ENCODE data around the gene POLD1.
"Not testable (repeated sequence)": the region's sequence is repeated elsewhere in the genome, so short reads cannot be mapped to it uniquely, and the experiment has no call there.

POLD1 gene

DNA sequence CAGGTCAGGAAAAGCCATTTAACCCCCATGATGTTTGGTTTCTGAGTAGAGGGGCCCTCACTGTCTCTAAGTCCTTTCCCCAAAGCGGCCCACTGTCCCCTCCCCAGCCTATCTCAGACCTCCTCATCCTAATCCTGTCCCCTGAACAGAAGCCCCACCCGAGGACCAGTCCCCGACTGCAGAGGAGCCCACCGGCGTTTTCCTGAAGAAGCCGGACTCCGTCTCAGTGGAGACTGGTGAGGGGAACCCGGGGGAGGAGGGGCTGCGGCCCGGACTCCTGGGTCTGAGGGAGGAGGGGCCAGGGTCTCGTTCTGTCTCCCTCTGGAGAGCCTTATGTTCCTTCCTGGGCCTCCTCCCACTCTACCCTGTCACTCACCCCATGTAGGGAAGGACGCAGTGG lies 51.5 kb downstream of the POLD1 start:
- no peak for DNase-seq (ENCODE audit: low read depth)

DNA sequence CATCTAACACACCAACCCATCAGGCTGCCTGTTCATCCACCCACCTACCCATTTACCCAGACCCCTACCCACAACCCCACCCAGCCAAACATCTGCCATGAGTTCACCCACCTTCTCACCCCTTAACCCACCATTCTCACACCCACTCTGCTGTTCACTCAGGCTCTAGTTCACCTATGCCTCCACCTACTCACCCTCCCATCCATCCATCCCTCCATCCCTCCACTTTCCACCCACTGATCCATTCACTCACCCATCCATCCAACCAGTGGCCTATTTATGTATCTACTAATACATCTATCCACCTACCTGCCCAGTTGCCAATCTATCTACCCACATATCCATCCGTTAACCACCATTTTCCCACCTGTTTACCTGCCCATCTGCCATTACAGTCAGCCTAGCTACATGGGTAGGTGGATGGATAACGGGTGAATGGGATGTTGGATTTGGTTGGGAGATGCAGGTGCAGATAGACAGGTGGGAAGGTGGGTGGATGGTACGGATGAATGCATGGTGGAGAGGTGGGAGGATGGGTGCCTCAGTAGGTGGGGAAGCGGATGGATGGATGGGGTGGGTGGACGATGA lies 53.8 kb downstream of the POLD1 start:
- no peak for DNase-seq (ENCODE audit: low read depth)

DNA sequence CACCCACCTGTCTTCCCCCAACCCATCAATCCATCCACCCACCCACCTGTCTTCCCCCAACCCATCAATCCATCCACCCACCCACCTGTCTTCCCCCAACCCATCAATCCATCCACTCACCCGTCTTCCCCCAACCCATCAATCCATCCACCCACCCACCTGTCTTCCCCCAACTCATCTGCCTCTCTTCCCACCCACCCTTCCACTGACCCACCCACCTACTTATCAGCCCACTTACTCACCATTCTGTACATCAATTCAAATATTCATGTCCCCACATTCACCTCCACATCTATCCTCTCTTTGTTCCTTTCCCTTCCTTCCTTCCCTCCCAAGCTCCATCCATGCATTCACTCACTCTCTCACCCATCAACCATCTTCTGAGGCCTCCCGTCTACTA lies 55.0 kb downstream of the POLD1 start:
- DNase-seq (ENCODE audit: low read depth): not testable (repeated sequence)

DNA sequence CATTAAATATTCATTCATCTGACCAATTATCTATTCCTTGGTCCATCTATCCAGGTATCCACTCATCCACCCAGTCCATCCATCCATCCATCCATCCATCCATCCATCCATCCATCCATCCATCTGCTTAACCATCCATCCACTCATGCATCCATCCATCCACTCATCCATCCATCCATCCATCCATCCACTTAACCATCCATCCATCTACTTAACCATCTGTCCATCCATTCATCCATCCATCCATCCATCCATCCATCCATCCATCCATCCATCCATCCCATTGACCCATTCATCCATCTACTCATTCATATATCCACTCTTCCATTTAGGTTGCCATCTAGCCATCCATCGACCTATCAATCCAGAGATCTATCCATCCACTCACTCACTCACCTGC lies 59.9 kb downstream of the POLD1 start:
- DNase-seq (ENCODE audit: low read depth): no peak

DNA sequence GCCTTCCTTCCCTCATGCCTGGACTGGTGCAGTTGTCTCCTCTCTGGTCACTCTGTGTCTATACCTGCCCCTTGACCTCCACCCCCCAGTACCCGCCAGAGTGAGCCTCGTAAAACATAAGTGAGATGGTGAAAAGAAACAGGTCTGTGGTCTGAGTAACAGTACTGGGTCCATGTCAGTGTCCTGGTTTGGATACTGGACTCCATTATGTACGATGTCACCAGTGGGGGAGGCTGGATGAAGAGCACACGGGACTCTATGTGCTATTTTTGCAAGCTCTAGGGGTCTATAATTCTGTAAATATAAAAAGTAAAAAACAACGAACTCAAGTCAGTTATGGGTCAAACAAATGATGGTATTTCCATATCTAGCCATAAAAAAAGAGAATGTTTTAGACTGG lies 62.9 kb downstream of the POLD1 start:
- DNase-seq (ENCODE audit: low read depth): no peak

DNA sequence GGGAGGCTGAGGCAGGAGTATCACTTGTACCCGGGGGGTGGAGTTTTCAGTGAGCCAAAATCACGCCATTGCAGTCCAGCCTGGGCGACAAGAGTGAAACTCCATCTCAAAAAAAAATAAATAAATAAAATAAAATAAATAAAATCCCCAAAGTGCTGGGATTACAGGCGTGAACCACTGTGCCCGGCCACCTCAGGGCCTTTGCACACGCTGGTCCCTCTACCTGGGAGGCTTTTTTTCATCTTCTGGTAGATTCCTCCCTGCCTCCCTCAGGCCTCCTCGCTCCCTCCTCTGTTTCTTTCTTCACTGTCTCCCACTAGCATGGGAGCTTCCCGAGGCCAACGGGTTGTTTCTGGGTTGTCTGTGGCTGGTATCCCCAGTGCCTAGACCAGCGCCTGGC lies 63.6 kb downstream of the POLD1 start:
- no peak for DNase-seq (ENCODE audit: low read depth)

DNA sequence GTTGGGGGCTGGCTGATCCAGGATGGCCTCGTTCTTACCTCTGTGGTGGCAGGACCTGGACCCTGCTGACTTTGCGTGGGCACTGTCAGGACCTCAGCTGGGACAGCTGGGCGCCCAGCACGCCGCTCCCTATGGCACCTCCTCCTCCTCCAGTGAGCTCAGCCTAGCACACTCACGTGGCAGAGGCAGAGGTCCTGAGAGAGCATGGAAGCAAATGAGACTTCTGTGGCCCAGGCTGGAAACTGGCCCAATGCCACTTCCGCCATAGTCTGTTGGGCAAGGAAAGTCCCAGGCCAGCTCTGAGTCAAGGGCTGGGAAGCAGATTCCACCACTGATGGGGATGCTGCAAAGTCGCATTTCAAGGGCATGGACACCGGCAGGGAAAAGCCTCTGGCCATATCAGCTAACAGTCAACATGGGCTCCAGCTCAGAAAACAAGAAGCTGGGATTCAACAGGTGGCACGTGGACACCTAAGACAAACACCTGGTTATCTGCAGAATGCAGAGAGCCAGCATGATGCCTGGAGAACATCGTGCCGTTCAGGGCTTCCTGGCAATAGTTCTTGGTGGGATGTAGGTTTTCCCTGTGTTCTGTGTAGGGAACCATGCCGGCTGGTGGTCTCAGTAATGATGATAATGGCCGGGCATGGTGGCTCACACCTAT lies 65.2 kb downstream of the POLD1 start:
- DNase-seq (ENCODE audit: low read depth): no peak

DNA sequence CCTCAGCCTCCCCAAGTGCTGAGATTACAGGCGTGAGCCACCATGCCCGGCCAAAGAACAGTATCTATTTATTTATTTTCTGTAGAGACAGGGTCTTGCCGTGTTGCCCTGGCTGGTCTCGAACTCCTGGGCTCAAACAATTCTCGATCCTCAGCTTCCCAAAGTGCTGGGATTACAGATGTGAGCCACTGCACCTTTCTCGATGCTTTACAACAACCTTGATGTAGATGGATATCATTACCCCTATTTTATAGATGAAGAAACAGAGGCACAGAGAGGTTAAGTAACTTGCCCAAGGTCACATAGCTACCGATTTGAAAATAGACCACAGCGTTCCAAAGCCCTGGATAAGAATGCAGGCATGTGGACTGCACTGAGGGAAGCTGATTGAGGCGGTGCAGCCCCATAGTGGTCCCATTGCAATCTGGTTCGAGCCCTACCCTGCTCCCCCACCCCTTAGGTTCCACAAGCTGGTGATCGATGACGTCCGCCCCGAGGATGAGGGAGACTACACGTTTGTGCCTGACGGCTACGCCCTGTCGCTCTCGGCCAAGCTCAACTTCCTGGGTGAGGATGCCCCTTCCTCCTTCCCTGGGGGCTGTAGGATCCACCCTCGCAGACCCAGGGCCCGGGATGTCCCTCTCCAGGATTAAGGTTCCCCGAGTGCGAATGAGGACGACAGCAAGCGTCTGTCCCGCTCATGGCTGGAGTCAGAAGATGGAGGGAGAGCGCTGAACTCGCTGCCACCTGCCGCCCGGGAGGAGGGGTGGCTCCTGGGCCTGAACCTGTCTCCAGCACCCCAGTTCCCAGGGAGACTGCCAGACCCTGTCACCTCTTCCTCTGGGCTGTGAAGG lies 66.4 kb downstream of the POLD1 start:
- DNase-seq (ENCODE audit: low read depth): no peak

DNA sequence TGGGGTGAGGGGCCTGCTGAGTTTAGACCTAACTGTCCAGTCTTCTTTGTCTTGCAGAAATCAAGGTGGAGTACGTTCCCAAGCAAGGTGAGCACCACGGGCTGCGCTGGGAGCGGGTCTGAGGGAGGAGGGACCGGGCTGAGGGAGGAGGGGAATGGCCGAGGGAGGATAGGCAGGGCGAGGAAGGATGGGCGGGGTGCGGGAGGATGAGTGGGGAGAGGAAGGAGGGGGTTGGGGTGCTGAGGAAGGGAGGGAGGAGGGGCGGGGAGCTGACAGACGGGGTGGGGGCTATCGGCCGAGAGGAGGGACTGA lies 67.0 kb downstream of the POLD1 start:
- no peak for DNase-seq (ENCODE audit: low read depth)

DNA sequence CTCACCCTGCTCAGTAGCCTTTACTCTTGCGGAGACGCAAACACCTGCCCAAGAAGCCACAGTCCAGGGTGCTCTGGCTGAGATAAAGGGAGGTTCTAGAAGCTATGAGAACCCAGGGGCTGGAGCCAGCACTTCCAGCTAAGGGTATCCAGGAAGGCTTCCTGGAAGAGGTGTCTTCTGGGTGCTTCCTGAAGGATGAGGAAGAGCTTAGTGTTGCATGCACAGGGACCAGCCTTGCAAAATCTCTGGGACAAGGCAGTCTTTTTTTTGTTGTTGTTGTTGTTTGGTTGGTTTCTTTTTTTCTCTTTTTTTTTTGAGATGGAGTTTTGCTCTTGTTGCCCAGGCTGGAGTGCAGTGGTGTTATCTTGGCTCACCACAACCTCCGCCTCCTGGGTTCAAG lies 69.1 kb downstream of the POLD1 start:
- DNase-seq (ENCODE audit: low read depth): no peak

DNA sequence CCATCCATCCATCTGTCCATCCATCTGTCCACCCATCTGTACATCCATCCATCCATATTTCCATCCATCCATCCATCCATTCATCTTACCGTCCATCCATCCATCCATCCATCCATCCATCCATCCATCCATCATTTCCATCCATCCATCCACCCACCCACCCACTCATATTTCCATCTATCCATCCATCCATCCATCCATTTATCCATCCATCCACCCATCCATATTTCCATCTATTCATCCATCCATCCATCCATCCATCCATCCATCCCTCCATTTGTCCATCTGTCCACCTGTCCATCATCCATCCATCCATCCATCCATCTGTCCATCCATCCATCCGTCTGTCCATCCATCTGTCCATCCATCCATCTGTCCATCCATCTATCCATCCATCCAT lies 71.8 kb downstream of the POLD1 start:
- no peak for DNase-seq (ENCODE audit: low read depth)

DNA sequence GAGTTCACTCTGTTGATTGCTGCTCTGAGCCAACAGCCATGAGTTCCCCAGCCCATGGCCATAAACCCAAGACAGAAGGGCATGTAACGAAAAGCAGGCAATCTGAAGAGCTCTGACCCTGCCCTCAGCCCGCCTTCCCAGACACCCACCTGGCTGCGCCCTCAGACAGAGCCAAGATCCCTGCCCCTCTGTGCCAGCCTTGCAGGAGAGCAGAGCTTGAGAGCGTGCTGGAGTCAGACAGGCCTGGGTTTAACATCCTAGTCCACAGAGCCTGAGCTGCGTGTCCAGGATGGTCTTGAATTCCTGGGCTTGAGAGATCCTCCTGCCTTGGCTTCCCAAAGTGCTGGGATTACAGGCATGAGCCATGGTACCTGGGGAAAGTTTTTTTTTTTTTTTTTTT lies 73.2 kb downstream of the POLD1 start:
- DNase-seq (ENCODE audit: low read depth): no peak

DNA sequence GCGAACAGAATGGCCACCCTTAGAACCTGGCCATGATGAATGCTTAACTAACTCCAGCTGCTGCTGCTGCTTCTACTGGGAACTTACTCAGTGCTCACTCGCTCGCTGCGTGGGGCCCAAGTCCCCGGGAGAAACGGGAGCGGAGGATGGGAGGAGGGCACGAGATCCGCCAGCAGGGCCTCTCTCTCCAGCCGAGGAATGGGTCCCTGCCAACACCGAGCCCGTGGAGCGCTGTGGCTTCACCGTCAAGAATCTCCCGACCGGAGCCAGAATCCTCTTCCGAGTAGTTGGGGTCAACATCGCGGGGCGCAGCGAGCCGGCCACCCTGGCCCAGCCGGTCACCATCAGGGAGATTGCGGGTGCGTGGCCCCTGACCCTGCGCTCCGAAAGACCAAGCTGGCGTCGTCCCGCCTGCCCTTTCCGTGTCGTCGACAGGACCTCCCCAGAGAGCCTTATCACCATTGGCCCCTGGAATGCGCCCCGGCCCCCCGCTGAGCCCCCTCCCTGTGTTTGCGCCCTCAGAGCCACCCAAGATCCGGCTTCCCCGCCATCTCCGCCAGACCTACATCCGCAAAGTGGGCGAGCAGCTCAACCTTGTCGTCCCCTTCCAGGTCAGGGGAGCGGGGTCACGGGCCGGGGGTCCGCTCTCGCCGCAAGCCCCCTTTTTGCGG lies 74.4 kb downstream of the POLD1 start:
- DNase-seq (ENCODE audit: low read depth): no peak

DNA sequence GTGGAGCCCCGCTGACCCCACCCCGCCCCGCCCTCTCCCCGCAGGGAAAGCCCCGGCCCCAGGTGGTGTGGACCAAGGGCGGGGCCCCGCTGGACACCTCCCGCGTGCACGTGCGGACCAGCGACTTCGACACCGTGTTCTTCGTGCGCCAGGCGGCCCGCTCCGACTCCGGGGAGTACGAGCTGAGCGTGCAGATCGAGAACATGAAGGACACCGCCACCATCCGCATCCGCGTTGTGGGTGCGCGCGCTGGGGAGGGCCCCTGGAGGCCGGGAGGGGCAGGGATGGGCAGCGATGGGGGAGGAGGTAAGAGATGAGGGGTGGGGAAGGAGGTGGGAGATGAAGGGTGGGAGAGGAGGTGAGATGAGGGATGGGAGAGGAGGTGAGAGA lies 74.9 kb downstream of the POLD1 start:
- DNase-seq (ENCODE audit: low read depth): no peak

DNA sequence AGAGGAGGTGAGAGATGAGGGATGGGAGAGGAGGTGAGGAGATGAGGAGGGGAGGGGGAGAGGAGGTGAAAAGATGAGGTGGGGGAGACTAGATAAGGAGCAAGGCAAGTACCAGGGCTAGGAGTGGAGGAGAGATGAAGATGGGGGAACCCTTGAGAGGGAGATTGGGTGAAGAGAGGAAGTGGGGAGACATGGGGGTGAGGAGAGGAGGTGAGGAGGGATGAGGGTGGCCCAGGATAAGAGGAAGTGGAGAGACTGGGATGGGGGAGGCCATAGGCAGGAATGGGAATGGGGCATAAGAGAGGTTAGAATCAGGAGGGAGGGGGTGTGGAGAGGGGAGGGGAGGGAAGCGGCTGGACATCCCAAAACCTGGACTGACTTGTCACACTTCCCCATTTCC lies 75.5 kb downstream of the POLD1 start:
- no peak for DNase-seq (ENCODE audit: low read depth)

DNA sequence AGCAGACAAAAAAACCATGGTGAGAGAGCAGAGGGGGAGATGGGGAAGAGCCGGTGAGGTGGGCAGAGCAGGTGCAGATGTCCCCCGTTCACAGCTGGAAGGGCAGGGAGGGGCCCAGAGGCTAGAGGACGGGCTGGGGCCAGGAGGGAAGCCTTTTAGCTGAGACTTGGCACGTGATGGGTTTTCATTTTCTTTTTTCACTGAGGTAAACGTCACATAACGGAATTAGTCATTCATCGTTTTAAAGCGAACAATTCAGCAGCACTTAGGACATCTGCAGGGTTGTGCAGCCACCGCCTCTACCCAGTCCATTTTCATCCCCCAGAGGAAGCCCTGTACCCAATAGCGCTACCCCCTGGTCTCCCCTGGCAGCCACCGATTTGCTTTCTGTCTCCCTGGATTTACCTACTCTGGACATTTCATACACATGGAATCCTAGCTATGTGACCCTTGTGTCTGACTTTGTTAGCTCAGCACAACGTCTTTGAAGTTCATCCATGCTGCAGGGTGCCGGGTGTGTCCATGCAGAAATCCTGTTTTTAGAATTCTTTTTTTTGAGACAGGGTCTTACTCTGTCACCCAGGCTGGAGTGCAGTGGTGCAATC lies 76.1 kb downstream of the POLD1 start:
- no peak for DNase-seq (ENCODE audit: low read depth)

DNA sequence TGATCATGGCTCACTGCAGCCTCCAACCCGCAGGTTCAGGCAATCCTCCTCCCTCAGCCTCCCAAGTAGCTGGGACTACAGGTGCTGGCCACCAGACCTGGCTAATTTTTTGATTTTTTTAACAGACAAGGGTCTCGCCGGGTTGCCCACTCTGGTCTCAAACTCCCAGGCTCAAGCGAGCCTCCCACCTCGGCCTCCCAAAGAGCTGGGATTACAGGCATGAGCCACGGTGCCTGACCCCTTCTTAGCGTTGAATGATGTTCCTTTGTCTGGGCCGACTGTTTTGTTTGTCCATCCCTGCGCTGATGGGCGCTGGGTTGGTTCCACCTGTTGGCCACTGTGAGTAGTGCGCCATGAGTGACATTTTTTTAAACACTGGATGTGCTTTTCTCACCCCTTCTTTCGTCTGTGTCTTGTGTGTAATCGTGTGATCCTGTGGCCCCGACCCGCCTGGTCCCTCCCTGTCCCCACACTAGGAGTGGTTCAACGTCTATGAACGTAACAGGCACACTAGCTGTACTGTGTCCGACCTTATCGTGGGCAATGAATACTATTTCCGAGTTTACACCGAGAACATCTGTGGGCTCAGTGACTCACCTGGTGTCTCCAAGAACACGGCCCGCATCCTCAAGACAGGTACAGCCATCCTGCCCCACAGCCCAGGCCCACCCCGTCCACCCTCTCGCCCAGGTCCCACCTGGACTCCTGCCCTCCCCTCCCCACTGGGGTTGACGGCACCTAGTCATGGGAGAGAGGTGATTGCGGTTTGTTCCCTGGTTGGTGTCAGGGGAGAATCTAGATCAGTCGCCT lies 77.1 kb downstream of the POLD1 start:
- peak; percentile 41 for DNase-seq (ENCODE audit: low read depth)

DNA sequence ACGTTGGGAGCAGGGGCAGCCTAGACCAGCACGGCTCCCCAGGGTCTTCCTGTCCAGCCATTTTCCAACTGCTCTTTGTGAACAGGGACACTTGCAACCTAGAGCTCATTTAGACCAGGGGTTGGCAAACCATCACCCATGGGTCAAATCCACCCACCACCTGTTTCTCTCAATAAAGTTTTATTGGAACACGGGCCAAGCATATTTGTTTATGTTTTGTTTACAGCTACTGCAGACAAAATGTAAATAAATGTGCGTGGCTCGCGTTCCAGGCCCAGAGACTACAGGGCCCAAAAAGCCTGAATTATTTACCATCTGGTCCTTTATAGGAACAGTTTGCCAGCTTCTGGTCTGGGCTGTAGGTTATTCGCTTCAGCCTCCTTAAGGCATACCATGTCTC lies 78.8 kb downstream of the POLD1 start:
- no peak for DNase-seq (ENCODE audit: low read depth)

DNA sequence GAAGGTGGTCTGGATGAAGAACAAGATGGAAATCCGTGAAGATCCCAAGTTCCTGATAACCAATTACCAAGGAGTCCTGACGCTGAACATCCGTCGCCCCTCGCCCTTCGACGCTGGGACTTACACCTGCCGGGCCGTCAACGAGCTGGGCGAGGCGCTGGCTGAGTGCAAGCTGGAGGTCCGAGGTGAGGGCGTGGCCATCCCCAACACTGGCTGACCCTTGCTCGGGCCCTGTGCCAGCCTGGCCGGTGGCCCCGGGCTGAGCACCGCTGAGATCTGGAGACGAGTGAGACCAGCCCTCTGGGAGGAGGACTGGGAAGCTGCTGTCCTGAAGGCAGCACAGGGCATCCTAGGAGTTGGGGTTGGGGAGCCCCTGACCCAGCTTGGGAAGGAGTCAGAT lies 80.2 kb downstream of the POLD1 start:
- no peak for DNase-seq (ENCODE audit: low read depth)

DNA sequence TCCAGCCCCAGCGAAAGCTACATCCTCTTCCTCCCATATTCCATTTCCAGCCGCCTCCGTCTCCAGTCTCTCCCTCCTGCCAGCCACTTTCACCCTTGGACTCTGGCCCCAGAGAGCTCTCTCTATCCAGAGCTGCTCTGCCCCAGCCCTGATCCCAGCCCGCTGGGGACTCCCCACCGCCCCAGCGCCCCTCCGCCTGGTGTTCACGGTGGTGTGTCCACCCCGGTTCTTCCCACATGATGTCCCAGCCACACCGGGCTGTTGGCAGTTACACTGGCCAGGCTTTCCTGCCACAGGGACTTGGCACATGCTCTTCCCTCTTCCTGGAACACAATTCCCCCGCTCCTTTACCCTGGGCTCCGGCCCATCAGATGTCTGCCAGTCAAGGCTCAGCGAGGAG lies 80.9 kb downstream of the POLD1 start:
- no peak for DNase-seq (ENCODE audit: low read depth)

DNA sequence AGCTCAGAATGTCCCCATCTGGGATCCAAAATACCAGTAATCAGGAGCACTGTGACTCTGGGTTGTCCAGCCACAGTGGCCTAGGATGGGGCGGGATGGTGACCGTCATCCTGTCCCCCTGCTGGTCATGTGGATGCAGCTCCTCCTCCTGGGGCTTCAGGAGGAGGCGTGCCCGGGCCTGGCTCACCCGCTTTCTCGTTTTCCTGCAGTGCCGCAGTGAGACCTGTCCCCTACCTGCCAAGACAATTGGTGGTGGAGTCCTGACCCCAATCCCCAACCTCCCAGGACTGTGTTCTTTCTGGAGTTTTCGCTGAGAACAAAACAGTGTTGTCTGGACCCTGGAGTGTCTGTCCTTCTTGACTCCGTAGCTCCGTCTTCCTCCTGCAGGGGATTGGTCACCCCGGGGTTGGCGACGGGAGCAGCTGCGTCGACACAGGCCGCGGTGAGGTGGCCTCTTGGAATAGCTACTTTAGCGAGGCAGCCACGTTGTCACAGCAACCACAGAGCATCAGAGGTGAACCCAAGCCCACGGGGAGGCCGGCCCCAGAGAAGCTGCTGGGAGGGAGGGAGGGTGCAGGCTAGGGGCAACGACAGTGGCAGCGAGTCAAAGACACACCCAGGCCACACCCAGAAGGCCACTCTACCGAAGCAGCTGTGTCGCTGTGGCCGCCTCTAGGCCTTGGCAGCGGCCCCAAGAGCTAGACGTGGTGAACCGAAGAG lies 82.0 kb downstream of the POLD1 start:
- DNase-seq (ENCODE audit: low read depth): no peak

Data from CMK (cell line).